MM.1S (cell line): Measurements from ENCODE around the gene NRK.

Experiments
- DNase-seq: peaks from one replicate; pipeline ENCODE4 v3.0.0-alpha.2; 2015
- H2AFZ ChIP-seq: fragments of 300-600 bp; sonication (generic); 2 replicates; pipeline ENCODE4 v1.6.0; 2016; ENCODE audit warnings: antibody characterized with exemption, low read length
- H3F3A ChIP-seq: fragments of 300-600 bp; sonication (generic); 2 replicates; pipeline ENCODE4 v1.6.1; 2016; ENCODE audit warnings: mild to moderate bottlenecking, antibody characterized with exemption, low read length, moderate library complexity, mixed read lengths; ENCODE audit not compliant: insufficient read depth
- H3K27ac ChIP-seq: fragments of 300-600 bp; sonication (generic); 2 replicates; pipeline ENCODE4 v1.5.1; 2016; ENCODE audit warnings: mild to moderate bottlenecking, low read length
- H3K27me3 ChIP-seq: fragments of 300-600 bp; sonication (generic); replicated peaks from 2 replicates; pipeline ENCODE4 v1.6.0; 2016; ENCODE audit warnings: low read length; ENCODE audit not compliant: insufficient read depth
- H3K36me3 ChIP-seq: fragments of 300-600 bp; sonication (generic); replicated peaks from 2 replicates; pipeline ENCODE4 v1.6.1; 2016; ENCODE audit warnings: mild to moderate bottlenecking, low read length, mixed read lengths; ENCODE audit not compliant: insufficient read depth
- H3K4me1 ChIP-seq: fragments of 300-600 bp; sonication (generic); 2 replicates; pipeline ENCODE4 v1.6.1; 2016; ENCODE audit warnings: low read length, mixed read lengths
- H3K4me2 ChIP-seq: fragments of 300-600 bp; sonication (generic); 2 replicates; pipeline ENCODE4 v1.6.0; 2016; ENCODE audit warnings: low read depth, low read length
- H3K4me3 ChIP-seq: fragments of 300-600 bp; sonication (generic); 2 replicates; pipeline ENCODE4 v1.5.1; 2016; ENCODE audit warnings: low read length, mixed read lengths
- H3K79me2 ChIP-seq: fragments of 300-600 bp; sonication (generic); 2 replicates; pipeline ENCODE4 v1.6.1; 2016; ENCODE audit warnings: mixed run types, low read length, mixed read lengths
- H3K9ac ChIP-seq: fragments of 300-600 bp; sonication (generic); 2 replicates; pipeline ENCODE4 v1.6.1; 2016; ENCODE audit warnings: low read length, mixed read lengths
- H3K9me2 ChIP-seq: fragments of 300-600 bp; sonication (generic); replicated peaks from 2 replicates; pipeline ENCODE4 v1.6.1; 2016; ENCODE audit warnings: mild to moderate bottlenecking, low read length, mixed read lengths; ENCODE audit not compliant: insufficient read depth
- H3K9me3 ChIP-seq: fragments of 300-600 bp; sonication (generic); replicated peaks from 2 replicates; pipeline ENCODE4 v1.6.1; 2016; ENCODE audit warnings: mild to moderate bottlenecking, low read length, mixed read lengths; ENCODE audit not compliant: insufficient read depth
- H4K20me1 ChIP-seq: fragments of 300-600 bp; sonication (generic); 2 replicates; pipeline ENCODE4 v1.6.1; 2016; ENCODE audit warnings: mild to moderate bottlenecking, low read length, moderate library complexity, mixed read lengths; ENCODE audit not compliant: insufficient read depth
- CTCF ChIP-seq: fragments of 300-600 bp; sonication (generic); IDR thresholded peaks from 2 replicates; pipeline ENCODE4 v1.5.1; 2016; ENCODE audit warnings: antibody characterized with exemption, low read length, mixed read lengths
- EZH2 ChIP-seq: fragments of 300-600 bp; sonication (generic); optimal IDR thresholded peaks from 2 replicates; pipeline ENCODE3; 2017; ENCODE audit warnings: low read depth, mild to moderate bottlenecking, antibody characterized with exemption, low read length, mixed read lengths
- EZH2phosphoT487 ChIP-seq: fragments of 300-600 bp; sonication (generic); IDR thresholded peaks from 2 replicates; pipeline ENCODE4 v1.6.1; 2018; ENCODE audit warnings: antibody characterized with exemption, low read length

Gene NRK

DNA sequence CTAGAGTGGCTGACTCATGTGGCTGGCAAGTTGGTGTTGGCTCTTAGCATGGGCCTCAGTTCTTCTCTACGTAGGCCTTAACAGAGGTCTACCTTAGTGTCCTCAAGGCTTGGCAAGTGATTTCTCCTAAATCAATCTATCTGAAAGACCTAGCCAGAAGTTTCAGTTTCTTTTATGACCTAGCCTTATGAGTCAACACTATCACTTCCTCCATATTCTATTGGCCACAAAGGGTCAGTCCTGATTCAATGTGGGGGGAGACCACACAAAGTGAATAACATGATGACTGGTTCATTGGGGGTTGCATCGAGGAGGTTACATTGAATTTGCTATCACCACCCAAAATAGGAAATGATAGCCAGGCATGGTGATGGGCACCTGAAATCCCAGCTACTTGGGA lies 5.8 kb upstream of the NRK start:
- Histone ChIP-seq H3K4me1 (no peaks in the 10 kb centered on the region), H3K9me3 (no peaks in the 10 kb centered on the region), H2AFZ (no peak overlapping the region), H3K9ac (no peak overlapping the region), H3K4me2 (no peak overlapping the region), H3F3A (no peaks in the 10 kb centered on the region), H3K4me3 (no peak overlapping the region), H3K27me3 (no peaks in the 10 kb centered on the region), H3K36me3 (no peaks in the 10 kb centered on the region), H4K20me1 (no peaks in the 10 kb centered on the region; the same call in 1 of the 2 replicates), H3K9me2 (no peaks in the 10 kb centered on the region), H3K27ac (no peak overlapping the region), H3K79me2 (no peaks in the 10 kb centered on the region)
- TF ChIP-seq EZH2phosphoT487 = no peak
- TF ChIP-seq CTCF = no peak
- TF ChIP-seq EZH2 = no peak
- DNase-seq = no peak

- no peak overlapping the region for H3K4me3 ChIP-seq
These were observed 2.1 kb upstream of the NRK start for GRCh38 chrX:105820247-105820646.

DNA sequence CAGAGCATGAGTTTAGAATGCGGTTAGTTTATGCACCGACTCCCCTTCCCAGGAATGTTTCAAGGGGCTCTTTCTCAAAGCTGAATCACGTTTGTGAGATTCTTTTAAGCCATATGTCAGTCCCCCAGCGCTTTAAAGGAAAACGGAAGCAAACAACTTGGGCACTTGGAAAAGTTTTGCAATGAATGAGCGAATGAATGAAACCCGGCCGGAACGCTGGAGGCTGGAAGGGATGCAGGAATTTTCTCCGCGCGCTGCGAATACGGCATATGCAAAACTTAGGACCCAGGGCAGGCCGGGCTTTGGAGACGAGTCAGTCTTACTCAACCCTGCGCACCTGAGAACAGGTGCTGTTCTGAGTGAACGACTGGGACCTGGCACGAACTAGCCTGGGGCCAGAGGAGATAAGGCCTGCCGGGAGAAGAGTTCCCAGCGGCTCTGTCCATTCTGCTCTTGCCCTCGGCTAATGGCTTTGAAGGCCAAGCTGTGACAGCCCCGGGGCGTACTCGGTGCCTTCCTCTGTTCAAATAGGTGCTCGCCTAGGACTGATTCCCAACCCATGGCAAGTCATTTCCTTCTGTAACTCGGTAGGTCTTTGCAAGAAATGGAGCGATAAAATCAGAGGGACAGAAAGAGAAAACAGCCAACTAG lies 743 bp upstream of the NRK start:
- no peaks in the 10 kb centered on the region for H3K9me2 ChIP-seq
- no peaks in the 10 kb centered on the region for H3K36me3 ChIP-seq
- H3K27me3 ChIP-seq = no peaks in the 10 kb centered on the region
- no peak overlapping the region for H3K9ac ChIP-seq
- H2AFZ ChIP-seq = no peak overlapping the region
- no peaks in the 10 kb centered on the region for H3K4me1 ChIP-seq
- DNase-seq = no peak
- H3K4me3 ChIP-seq = no peak overlapping the region
- H3K27ac ChIP-seq = no peak overlapping the region
- H3K4me2 ChIP-seq = no peak overlapping the region
- H4K20me1 ChIP-seq = no peaks in the 10 kb centered on the region; the same call in 1 of the 2 replicates
- no peak for TF ChIP-seq CTCF
- TF ChIP-seq EZH2phosphoT487 = no peak
- TF ChIP-seq EZH2 = no peak
- no peaks in the 10 kb centered on the region for H3F3A ChIP-seq
- no peaks in the 10 kb centered on the region for H3K9me3 ChIP-seq
- H3K79me2 ChIP-seq = no peaks in the 10 kb centered on the region

More at GRCh38 chrX:105820247-105820646, 2.1 kb upstream of the NRK start:
- Histone ChIP-seq H3K27ac (no peak overlapping the region), H4K20me1 (no peaks in the 10 kb centered on the region; the same call in 1 of the 2 replicates), H3K9me3 (no peaks in the 10 kb centered on the region), H3K79me2 (no peaks in the 10 kb centered on the region), H3K4me2 (no peak overlapping the region), H2AFZ (no peak overlapping the region), H3K27me3 (no peaks in the 10 kb centered on the region), H3K36me3 (no peaks in the 10 kb centered on the region), H3F3A (no peaks in the 10 kb centered on the region), H3K9me2 (no peaks in the 10 kb centered on the region), H3K4me1 (no peaks in the 10 kb centered on the region), H3K9ac (no peak overlapping the region)
- DNase-seq = no peak
- TF ChIP-seq CTCF (no peak), EZH2 (no peak), EZH2phosphoT487 (no peak)
